Endothelial cell of umbilical vein (primary cell): Measurements from ENCODE around the gene SH3PXD2B.

Experiments used
- CTCF ChIP-seq, 2 donors: IDR thresholded peaks; 1 replicate in 1 of 2; 2 replicates in 1 of 2; pipeline ENCODE4 v1.5.1; 2011; ENCODE audit warnings: low read length in 2 of 2, mild to moderate bottlenecking in 2 of 2, moderate library complexity in 2 of 2, control low read depth in 1 of 2, inconsistent platforms in 1 of 2, low read depth in 1 of 2; ENCODE audit not compliant: insufficient read depth in 1 of 2; ENCODE audit errors: extremely low read depth in 1 of 2
- POLR2A ChIP-seq: IDR thresholded peaks from 2 replicates; pipeline ENCODE4 v1.6.1; 2012; ENCODE audit warnings: low read depth, mild to moderate bottlenecking, control low read depth, low read length

- TF ChIP-seq CTCF (IDR thresholded peaks at IDR 0.05; ENCODE audit: extremely low read depth in 1 of 2, insufficient read depth in 1 of 2, low read depth in 1 of 2, low read length in 2 of 2) (no peak), POLR2A (no peak)
Measured at GRCh38 chr5:172488221-172488620, 33.9 kb upstream of the SH3PXD2B start.
